Stimulated activated CD4-positive, alpha-beta T cell treated with anti-CD3 and anti-CD28 coated beads, Interleukin-1b, Interleukin-23, amount 100 ng/mL, for 48 hours (primary cell): Measurements from ENCODE around the gene AS3MT.

ENCODE experiments used
- DNase-seq: peaks from one replicate; pipeline ENCODE4 v3.0.0-alpha.2; 2020

AS3MT gene

DNA sequence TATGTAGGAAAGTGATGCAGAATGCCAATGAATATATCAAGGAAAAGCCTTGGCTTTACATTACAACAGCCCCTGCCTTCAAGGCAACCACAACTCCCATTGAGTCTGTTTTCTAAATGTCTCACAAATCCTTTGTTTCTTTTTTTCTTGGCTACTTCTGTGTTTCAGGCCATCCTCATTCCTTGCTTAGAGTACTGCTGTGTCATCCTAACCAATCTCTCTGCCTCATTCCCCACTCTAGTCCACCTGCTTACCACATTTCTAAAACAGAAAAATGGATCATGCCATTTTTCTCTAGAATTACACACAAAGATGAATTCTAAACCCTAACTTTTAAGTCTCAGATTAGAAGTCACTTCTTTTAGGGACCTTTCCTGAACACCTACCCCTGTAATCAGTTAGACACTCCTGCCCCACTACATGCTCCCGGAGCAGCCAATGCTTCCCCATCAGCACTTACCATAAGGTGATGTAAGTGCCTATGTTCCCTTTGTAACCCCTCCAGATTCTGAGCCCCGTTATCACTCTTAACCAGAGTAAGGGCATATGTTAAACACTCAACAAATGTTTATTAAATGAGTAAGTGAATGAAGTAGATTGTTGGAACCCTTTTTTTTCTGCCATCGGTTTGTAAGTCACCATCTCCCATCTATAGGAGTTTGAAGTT is 12.4 kb upstream of the AS3MT start:
- no peak for DNase-seq

GRCh38 chr10:102859911-102860310 is 9.4 kb upstream of the AS3MT start:
- no peak for DNase-seq

GRCh38 chr10:102863660-102864059 is 5.6 kb upstream of the AS3MT start:
- no peak for DNase-seq

DNA sequence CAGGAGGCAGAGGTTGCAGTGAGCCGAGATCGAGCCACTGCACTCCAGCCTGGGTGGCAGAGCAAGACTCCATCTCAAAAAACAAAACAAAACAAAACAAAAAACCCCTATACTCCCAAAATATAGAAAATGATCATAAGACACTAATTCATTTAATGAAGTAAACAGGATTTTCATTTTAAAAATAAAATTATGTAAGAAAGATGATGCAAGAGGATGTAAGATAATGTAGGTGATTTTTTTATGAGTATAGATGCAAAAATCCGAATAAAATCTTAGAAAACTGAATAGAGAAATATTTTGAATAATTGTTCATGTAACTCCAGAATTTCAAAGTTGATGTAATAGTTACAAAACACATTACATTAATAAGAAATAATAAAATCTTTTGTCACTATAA is 3.6 kb upstream of the AS3MT start:
- DNase-seq = no peak

GRCh38 chr10:102868911-102869257 is 386 bp upstream of the AS3MT start:
- DNase-seq = no peak

GRCh38 chr10:102870221-102870620 is 951 bp downstream of the AS3MT start:
- no peak for DNase-seq

- no peak for DNase-seq
These were observed 2.9 kb downstream of the AS3MT start for GRCh38 chr10:102872163-102872562.

DNA sequence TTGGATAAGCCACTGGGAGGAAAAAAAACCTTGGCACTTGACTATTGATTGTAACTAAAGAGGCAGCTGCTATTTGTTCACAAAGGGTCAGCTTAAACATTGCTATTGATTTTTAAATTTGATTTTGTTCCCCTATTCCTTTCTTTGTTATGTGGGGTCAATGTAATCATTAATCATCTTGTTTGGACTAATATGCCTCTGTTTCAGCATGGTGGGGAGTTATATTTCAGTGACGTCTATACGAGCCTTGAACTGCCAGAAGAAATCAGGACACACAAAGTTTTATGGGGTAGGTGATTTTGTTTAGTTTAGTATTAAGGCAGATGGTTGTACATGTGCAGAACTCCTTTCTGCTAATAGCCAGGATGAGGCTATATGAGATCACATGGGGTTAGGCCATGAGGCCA is 7.5 kb downstream of the AS3MT start:
- DNase-seq = no peak

DNA sequence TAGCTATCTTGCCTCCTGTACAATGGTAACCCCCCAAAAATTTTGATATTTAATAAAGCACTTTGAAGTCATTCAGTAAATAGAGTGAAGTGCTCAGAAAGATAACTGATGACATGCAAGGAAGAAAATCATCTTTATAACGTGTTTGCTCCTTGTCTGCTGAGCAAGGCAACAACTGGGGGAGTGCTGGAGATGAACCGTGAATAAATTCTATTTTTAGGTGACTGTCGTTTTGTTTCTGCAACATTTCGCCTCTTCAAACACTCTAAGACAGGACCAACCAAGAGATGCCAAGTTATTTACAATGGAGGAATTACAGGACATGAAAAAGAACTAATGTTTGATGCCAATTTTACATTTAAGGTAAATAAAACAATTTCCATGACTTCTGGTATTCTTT is 9.4 kb downstream of the AS3MT start:
- DNase-seq = no peak

- no peak for DNase-seq
These were observed 11.0 kb downstream of the AS3MT start for GRCh38 chr10:102880256-102880655.

DNA sequence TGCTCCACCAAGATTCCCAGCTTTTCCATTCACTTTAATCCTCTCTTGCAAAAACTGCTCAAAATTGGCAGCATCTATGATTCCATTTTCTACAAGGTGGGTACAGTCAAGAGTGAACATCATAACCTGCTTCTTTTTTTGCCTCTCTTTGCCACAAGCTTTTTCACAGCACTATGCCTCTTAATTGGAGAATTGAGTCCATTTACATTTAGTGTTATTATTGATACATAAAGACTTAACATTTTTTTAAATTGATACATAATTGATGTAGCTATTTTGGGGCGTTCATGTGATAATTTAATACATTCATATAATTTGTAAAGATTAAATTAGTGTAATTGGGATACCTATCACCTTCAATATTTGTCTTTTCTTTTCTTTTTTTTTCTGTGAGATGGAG is 18.8 kb downstream of the AS3MT start:
- DNase-seq = no peak

GRCh38 chr10:102894466-102895213 is 25.4 kb downstream of the AS3MT start:
- DNase-seq = no peak

DNA sequence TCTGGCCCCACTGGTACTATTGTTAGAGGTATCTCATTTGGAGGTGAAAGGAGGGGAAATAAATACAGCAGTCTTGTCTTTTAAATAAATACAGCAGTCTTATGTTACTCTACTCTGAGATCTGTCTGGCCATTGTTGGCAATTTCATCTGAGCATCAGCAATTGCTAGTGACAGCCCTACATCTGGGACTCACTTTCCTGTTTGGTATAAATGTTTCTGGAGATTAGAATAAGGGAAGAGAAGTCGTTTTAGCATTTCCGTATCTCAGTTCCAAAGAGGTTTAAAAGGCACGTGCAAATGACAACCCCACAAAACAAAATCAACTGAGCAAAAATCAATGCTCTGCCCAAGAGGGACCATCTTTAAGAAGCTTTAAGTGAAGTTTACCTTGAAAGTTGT is 30.7 kb downstream of the AS3MT start:
- no peak for DNase-seq

GRCh38 chr10:102904346-102904745 is 35.1 kb downstream of the AS3MT start:
- no peak for DNase-seq

- DNase-seq = no peak
These were observed 37.2 kb downstream of the AS3MT start for GRCh38 chr10:102906507-102906906.

DNA sequence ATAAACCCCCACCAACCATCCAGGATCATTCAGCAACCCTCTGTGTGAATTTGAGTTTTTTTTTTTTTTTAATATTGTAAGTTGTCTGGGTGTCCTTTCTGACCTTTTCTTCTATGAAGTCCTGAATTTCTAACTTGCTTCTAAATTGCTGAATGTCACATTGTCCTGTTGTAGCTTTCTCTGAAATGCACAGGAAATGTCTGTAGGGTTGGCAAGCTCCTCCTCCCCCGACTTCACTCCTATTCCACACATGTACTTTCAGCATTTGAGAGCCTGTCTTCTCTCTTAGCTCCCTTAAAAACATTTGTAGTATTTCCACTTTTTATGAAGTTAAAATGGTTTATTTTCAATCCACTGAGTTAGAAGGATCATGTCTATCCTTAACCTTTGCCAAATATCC is 45.5 kb downstream of the AS3MT start:
- DNase-seq = no peak

DNA sequence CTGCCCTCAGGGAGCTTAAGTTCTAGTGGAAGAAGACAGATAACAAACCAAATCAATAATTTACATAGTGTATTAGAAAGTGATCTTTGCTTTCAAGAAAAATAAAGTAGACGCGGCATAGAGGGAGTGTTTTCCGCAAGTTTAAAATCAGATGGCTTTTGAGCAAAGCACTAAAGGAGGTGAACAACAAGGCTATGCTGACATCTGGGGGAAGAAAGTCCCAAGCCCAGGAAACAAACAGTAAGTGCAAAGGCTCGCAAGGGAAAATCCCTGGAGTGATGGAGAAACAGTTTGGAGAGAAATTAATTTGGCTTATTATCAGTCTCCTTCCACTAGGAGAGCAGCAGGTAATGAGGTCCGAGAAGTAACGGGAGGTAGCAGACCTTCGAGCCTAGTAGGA is 46.9 kb downstream of the AS3MT start:
- no peak for DNase-seq

DNA sequence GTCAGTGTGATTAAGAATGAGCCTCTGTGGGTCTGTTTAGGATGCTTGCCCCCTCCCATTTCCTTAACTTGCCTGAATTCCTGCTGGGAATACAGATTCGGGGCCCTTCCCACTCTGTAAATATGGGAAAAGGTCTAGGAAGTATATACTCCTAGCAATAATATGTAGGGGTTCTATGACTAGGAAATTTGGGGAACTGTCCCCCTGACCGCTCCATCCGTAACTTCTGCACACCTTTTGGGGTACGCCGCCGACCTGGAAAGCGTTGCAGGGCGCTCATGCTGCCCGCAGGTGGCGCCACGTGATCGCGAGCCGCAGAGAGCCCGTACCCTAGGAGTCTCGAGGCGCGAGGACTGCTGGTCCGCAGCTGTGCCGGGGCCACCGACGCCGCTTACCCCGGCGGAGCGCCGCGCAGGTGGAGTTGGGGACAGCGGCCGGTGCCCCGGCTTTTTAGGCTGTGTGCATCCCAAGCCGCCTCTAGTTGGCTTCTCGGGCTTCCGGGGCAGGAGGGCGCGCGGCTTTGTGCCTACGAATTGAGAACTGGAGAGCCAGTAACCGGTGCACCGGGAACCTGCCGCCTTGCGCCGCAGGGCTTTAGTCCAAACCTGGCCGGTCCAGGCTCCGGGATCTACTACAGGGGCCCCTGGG is 48.2 kb downstream of the AS3MT start:
- DNase-seq = peak; percentile 83

- peak; percentile 100 for DNase-seq
These were observed 48.9 kb downstream of the AS3MT start, which contains the start of gene CNNM2 for GRCh38 chr10:102917962-102918816. TSS of gene CNNM2 (plus strand) at chr10:102918294. CDS start at chr10:102918481, 187 bp downstream.

GRCh38 chr10:102918817-102919245 is 49.6 kb downstream of the AS3MT start:
- DNase-seq = peak; percentile 35

GRCh38 chr10:102919246-102919959 is 50.1 kb downstream of the AS3MT start:
- peak; percentile 13 for DNase-seq

- DNase-seq = no peak
These were observed 50.9 kb downstream of the AS3MT start for GRCh38 chr10:102919992-102920739.
